PFSK-1 (cell line): ENCODE results near the gene NDUFA8.

ENCODE experiments used
- FOXP2 ChIP-seq: optimal IDR thresholded peaks from 2 replicates; pipeline ENCODE3; 2011; ENCODE audit warnings: borderline replicate concordance, control low read depth, inconsistent platforms; ENCODE audit not compliant: insufficient read depth; ENCODE audit errors: extremely low read length, extremely low read depth
- POLR2AphosphoS5 ChIP-seq: IDR thresholded peaks from 2 replicates; pipeline ENCODE4 v1.6.1; 2012; ENCODE audit warnings: low read depth, mild to moderate bottlenecking, control low read depth, low read length, moderate library complexity
- SIN3A ChIP-seq: IDR thresholded peaks from 2 replicates; pipeline ENCODE4 v1.6.1; 2012; ENCODE audit warnings: mild to moderate bottlenecking, low read length, moderate library complexity, borderline replicate concordance; ENCODE audit not compliant: insufficient read depth
- TAF1 ChIP-seq: IDR thresholded peaks from 2 replicates; pipeline ENCODE4 v1.6.1; 2012; ENCODE audit warnings: low read length, control low read depth, borderline replicate concordance; ENCODE audit not compliant: insufficient read depth
- TF ChIP-seq, protein P1 (sequence below), 2 experiments: IDR thresholded peaks; 2 replicates each; pipeline versions ENCODE4 v1.6.1 to v1.8.0; 2011 to 2012; ENCODE audit warnings: low read depth in 2 of 2, low read length in 2 of 2, control low read depth in 1 of 2, inconsistent platforms in 1 of 2, mild to moderate bottlenecking in 1 of 2, moderate library complexity in 1 of 2; ENCODE audit not compliant: insufficient read depth in 1 of 2

The NDUFA8 gene

GRCh38 chr9:122121931-122122330, 37.6 kb downstream of the NDUFA8 start:
- TF ChIP-seq, protein P1, sequence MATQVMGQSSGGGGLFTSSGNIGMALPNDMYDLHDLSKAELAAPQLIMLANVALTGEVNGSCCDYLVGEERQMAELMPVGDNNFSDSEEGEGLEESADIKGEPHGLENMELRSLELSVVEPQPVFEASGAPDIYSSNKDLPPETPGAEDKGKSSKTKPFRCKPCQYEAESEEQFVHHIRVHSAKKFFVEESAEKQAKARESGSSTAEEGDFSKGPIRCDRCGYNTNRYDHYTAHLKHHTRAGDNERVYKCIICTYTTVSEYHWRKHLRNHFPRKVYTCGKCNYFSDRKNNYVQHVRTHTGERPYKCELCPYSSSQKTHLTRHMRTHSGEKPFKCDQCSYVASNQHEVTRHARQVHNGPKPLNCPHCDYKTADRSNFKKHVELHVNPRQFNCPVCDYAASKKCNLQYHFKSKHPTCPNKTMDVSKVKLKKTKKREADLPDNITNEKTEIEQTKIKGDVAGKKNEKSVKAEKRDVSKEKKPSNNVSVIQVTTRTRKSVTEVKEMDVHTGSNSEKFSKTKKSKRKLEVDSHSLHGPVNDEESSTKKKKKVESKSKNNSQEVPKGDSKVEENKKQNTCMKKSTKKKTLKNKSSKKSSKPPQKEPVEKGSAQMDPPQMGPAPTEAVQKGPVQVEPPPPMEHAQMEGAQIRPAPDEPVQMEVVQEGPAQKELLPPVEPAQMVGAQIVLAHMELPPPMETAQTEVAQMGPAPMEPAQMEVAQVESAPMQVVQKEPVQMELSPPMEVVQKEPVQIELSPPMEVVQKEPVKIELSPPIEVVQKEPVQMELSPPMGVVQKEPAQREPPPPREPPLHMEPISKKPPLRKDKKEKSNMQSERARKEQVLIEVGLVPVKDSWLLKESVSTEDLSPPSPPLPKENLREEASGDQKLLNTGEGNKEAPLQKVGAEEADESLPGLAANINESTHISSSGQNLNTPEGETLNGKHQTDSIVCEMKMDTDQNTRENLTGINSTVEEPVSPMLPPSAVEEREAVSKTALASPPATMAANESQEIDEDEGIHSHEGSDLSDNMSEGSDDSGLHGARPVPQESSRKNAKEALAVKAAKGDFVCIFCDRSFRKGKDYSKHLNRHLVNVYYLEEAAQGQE (IDR thresholded peaks at IDR 0.05; ENCODE audit: insufficient read depth in 1 of 2, low read depth in 2 of 2, low read length in 2 of 2) = no peak
- no peak for TF ChIP-seq SIN3A
- no peak for TF ChIP-seq FOXP2
- no peak for TF ChIP-seq TAF1
- no peak for TF ChIP-seq POLR2AphosphoS5

GRCh38 chr9:122121391-122121790, 38.2 kb downstream of the NDUFA8 start:
- no peak for TF ChIP-seq POLR2AphosphoS5
- TF ChIP-seq, protein P1 (IDR thresholded peaks at IDR 0.05; ENCODE audit: insufficient read depth in 1 of 2, low read depth in 2 of 2, low read length in 2 of 2) = no peak
- TF ChIP-seq SIN3A = no peak
- TF ChIP-seq FOXP2 = no peak
- TF ChIP-seq TAF1 = no peak

GRCh38 chr9:122120316-122121071, 39.1 kb downstream of the NDUFA8 start:
- TF ChIP-seq POLR2AphosphoS5 (no peak), TAF1 (no peak), SIN3A (no peak), FOXP2 (no peak)
- TF ChIP-seq, protein P1 (IDR thresholded peaks at IDR 0.05; ENCODE audit: insufficient read depth in 1 of 2, low read depth in 2 of 2, low read length in 2 of 2) = no peak

- TF ChIP-seq SIN3A (no peak), POLR2AphosphoS5 (no peak), FOXP2 (no peak), TAF1 (no peak)
- TF ChIP-seq, protein P1 (IDR thresholded peaks at IDR 0.05; ENCODE audit: insufficient read depth in 1 of 2, low read depth in 2 of 2, low read length in 2 of 2) = no peak
These were observed 39.9 kb downstream of the NDUFA8 start for GRCh38 chr9:122119721-122120120.
